Stimulated activated CD8-positive, alpha-beta memory T cell treated with anti-CD3 and anti-CD28 coated beads, Interleukin-12 subunit alpha, Interleukin-12 subunit beta, amount 100 ng/mL, for 1 hour (primary cell): ENCODE data around the gene DCTN2.
"Not testable (repeated sequence)": the region's sequence is repeated elsewhere in the genome, so short reads cannot be mapped to it uniquely, and the experiment has no call there.

Source experiments
- DNase-seq: peaks from one replicate; pipeline ENCODE4 v3.0.0-alpha.2; 2020; ENCODE audit warnings: low read depth

Gene DCTN2

GRCh38 chr12:57576613-57577160 is 29.7 kb upstream of the DCTN2 start:
- DNase-seq = no peak

GRCh38 chr12:57575771-57576612 is 29.0 kb upstream of the DCTN2 start:
- no peak for DNase-seq

- no peak for DNase-seq
Observed at GRCh38 chr12:57574795-57575194, 27.8 kb upstream of the DCTN2 start.

- DNase-seq = no peak
Observed at GRCh38 chr12:57571926-57572762, 25.2 kb upstream of the DCTN2 start.

GRCh38 chr12:57570438-57570837 is 23.4 kb upstream of the DCTN2 start:
- DNase-seq = not testable (repeated sequence)

- DNase-seq = no peak
Observed at GRCh38 chr12:57569858-57570257, 22.9 kb upstream of the DCTN2 start.

GRCh38 chr12:57568838-57569237 is 21.8 kb upstream of the DCTN2 start:
- DNase-seq = no peak

- DNase-seq = no peak
Observed at GRCh38 chr12:57564178-57564740, 17.3 kb upstream of the DCTN2 start.

GRCh38 chr12:57563358-57563757 is 16.4 kb upstream of the DCTN2 start:
- DNase-seq = no peak

GRCh38 chr12:57561117-57561516 is 14.1 kb upstream of the DCTN2 start:
- not testable (repeated sequence) for DNase-seq

GRCh38 chr12:57560516-57560915 is 13.5 kb upstream of the DCTN2 start:
- no peak for DNase-seq

GRCh38 chr12:57558864-57559263 is 11.9 kb upstream of the DCTN2 start:
- no peak for DNase-seq

GRCh38 chr12:57554897-57555296 is 7.9 kb upstream of the DCTN2 start:
- no peak for DNase-seq

GRCh38 chr12:57554453-57554852 is 7.5 kb upstream of the DCTN2 start:
- no peak for DNase-seq

- no peak for DNase-seq
Observed at GRCh38 chr12:57553343-57554202, 6.6 kb upstream of the DCTN2 start.

GRCh38 chr12:57552835-57553313 is 5.9 kb upstream of the DCTN2 start:
- DNase-seq = no peak

- no peak for DNase-seq
Observed at GRCh38 chr12:57552306-57552651, 5.3 kb upstream of the DCTN2 start.

GRCh38 chr12:57551637-57552305 is 4.8 kb upstream of the DCTN2 start:
- no peak for DNase-seq

GRCh38 chr12:57550641-57551549 is 3.9 kb upstream of the DCTN2 start:
- no peak for DNase-seq
